Measurements from ENCODE around the gene MCU.

GRCh38 chr10:72924351-72924750 lies 232.4 kb downstream of the MCU start:
- TF ChIP-seq EP300 (conservative IDR thresholded peaks at IDR 0.05; ENCODE audit: poor library complexity, severe bottlenecking) (no peak), TAF1 (IDR thresholded peaks at IDR 0.05; ENCODE audit: low read depth) (no peak)
- TF ChIP-seq, protein P1, sequence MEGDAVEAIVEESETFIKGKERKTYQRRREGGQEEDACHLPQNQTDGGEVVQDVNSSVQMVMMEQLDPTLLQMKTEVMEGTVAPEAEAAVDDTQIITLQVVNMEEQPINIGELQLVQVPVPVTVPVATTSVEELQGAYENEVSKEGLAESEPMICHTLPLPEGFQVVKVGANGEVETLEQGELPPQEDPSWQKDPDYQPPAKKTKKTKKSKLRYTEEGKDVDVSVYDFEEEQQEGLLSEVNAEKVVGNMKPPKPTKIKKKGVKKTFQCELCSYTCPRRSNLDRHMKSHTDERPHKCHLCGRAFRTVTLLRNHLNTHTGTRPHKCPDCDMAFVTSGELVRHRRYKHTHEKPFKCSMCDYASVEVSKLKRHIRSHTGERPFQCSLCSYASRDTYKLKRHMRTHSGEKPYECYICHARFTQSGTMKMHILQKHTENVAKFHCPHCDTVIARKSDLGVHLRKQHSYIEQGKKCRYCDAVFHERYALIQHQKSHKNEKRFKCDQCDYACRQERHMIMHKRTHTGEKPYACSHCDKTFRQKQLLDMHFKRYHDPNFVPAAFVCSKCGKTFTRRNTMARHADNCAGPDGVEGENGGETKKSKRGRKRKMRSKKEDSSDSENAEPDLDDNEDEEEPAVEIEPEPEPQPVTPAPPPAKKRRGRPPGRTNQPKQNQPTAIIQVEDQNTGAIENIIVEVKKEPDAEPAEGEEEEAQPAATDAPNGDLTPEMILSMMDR (IDR thresholded peaks at IDR 0.05; ENCODE audit: poor library complexity, severe bottlenecking): no peak

All from neural cell (in vitro differentiated cells).